ENCODE measurements around the gene RBMXL3.

- TF ChIP-seq CTCF (conservative IDR thresholded peaks at IDR 0.05) (no peak), EZH2 (IDR thresholded peaks at IDR 0.05; ENCODE audit: low read depth) (no peak)
Observed at GRCh38 chrX:115190636-115191489, 1.7 kb downstream of the RBMXL3 start.
